ENCODE results near the gene JAKMIP1.

DNA sequence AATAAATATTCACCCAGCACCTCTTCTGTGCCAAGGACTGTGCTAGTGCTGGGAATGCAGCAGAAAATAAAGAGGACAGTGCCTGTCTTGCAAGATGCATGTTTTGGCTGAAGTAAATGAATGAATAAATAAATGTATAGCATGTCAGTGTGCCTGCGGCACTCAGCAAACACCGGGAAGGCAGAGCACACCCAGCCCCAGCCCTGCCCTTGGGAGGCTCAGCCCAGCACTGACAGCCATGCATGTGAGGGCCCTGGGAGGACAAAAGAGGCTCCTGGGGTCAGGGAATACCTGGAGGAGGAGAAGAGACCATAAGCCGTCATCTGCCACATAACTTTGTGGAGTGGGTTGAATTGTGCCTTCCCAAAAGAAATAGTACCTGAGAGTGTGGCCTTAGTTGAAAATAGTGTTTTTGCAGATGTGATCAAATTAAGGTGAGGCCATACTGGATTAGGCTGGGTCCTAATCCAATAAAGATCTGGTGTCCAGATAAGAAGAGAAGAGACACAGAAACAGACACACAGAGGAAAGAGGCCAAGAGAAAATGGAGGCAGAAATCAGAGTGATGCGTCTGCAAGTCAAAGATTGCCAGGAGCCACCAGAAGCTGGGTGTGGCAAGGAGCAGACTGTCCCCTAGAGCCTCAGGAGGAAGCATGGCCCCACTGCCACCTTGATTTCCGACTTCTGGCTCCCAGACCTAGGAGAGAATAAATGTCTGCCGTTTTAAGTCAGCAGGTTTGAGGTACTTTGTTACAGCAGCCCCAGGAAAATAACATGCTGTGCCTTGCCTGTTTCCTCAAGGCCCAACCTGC lies 198.5 kb downstream of the JAKMIP1 start:
- TF ChIP-seq, protein P1, sequence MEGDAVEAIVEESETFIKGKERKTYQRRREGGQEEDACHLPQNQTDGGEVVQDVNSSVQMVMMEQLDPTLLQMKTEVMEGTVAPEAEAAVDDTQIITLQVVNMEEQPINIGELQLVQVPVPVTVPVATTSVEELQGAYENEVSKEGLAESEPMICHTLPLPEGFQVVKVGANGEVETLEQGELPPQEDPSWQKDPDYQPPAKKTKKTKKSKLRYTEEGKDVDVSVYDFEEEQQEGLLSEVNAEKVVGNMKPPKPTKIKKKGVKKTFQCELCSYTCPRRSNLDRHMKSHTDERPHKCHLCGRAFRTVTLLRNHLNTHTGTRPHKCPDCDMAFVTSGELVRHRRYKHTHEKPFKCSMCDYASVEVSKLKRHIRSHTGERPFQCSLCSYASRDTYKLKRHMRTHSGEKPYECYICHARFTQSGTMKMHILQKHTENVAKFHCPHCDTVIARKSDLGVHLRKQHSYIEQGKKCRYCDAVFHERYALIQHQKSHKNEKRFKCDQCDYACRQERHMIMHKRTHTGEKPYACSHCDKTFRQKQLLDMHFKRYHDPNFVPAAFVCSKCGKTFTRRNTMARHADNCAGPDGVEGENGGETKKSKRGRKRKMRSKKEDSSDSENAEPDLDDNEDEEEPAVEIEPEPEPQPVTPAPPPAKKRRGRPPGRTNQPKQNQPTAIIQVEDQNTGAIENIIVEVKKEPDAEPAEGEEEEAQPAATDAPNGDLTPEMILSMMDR (IDR thresholded peaks at IDR 0.05), result no peak
- TF ChIP-seq POLR2A (IDR thresholded peaks at IDR 0.05), result no peak
